Measurements from ENCODE around the gene JAML.

- TF ChIP-seq CTCF (conservative IDR thresholded peaks at IDR 0.05; ENCODE audit: low read depth, low read length), result no peak
- no peak for TF ChIP-seq CHD1 (IDR thresholded peaks at IDR 0.05; ENCODE audit: low read depth, low read length)
- TF ChIP-seq POLR2A (IDR thresholded peaks at IDR 0.05; ENCODE audit: low read depth, low read length), result no peak
- TF ChIP-seq RFX5 (IDR thresholded peaks at IDR 0.05; ENCODE audit: low read depth, low read length), result no peak
- TF ChIP-seq RAD21 (IDR thresholded peaks at IDR 0.05; ENCODE audit: low read length), result no peak
- TF ChIP-seq RCOR1 (IDR thresholded peaks at IDR 0.05; ENCODE audit: insufficient replicate concordance, low read length), result no peak
- no peak for TF ChIP-seq FOS (IDR thresholded peaks at IDR 0.05; ENCODE audit: low read depth, low read length)
- TF ChIP-seq USF2 (IDR thresholded peaks at IDR 0.05; ENCODE audit: low read depth, low read length), result no peak
- no peak for TF ChIP-seq BHLHE40 (IDR thresholded peaks at IDR 0.05; ENCODE audit: low read depth, low read length)
Measured at GRCh38 chr11:118238421-118238820, 13.6 kb upstream of the JAML start.
